IgD-negative memory B cell (primary cell): ENCODE data around the gene NKAIN4. TPM values are rescaled to one million over a fixed set of nuclear protein-coding genes. Genes with fewer than 3 reads are reported as not detected.
"Not testable (repeated sequence)": the region's sequence is repeated elsewhere in the genome, so short reads cannot be mapped to it uniquely, and the experiment has no call there.

ENCODE experiments used
- H3K27ac Mint-ChIP-seq, 3 donors: one replicate each; pipeline ENCODE4 v1.8.0; 2020 to 2022; ENCODE audit warnings: mild to moderate bottlenecking in 3 of 3, mixed read lengths in 3 of 3, moderate library complexity in 1 of 3
- H3K27me3 Mint-ChIP-seq: one replicate; pipeline ENCODE4 v1.8.0; 2021; ENCODE audit warnings: mixed read lengths
- H3K36me3 Mint-ChIP-seq: one replicate; pipeline ENCODE4 v1.8.0; 2020; ENCODE audit warnings: mild to moderate bottlenecking, mixed read lengths
- H3K4me1 Mint-ChIP-seq, 3 donors: one replicate each; pipeline ENCODE4 v1.8.0; 2020 to 2022; ENCODE audit warnings: mixed read lengths in 3 of 3, mild to moderate bottlenecking in 1 of 3
- H3K4me3 Mint-ChIP-seq, 4 donors: one replicate each; pipeline ENCODE4 v1.8.0; 2020 to 2022; ENCODE audit warnings: mild to moderate bottlenecking in 4 of 4, mixed read lengths in 4 of 4, moderate library complexity in 3 of 4
- H3K9me3 Mint-ChIP-seq, 3 donors: one replicate each; pipeline ENCODE4 v1.8.0; 2020 to 2021; ENCODE audit warnings: mixed read lengths in 3 of 3, mild to moderate bottlenecking in 1 of 3
- polyA plus RNA-seq: library from polyadenylated mRNA; unstranded; fragments of 300-500 nt; fragmentation: Illumina TruSeq; gene quantifications from one replicate; pipeline ENCODE4 v1.2.3, GENCODE V29; 2021

NKAIN4 gene
- polyA plus RNA-seq, 1 donor from 2014 or later, result not detected

DNA sequence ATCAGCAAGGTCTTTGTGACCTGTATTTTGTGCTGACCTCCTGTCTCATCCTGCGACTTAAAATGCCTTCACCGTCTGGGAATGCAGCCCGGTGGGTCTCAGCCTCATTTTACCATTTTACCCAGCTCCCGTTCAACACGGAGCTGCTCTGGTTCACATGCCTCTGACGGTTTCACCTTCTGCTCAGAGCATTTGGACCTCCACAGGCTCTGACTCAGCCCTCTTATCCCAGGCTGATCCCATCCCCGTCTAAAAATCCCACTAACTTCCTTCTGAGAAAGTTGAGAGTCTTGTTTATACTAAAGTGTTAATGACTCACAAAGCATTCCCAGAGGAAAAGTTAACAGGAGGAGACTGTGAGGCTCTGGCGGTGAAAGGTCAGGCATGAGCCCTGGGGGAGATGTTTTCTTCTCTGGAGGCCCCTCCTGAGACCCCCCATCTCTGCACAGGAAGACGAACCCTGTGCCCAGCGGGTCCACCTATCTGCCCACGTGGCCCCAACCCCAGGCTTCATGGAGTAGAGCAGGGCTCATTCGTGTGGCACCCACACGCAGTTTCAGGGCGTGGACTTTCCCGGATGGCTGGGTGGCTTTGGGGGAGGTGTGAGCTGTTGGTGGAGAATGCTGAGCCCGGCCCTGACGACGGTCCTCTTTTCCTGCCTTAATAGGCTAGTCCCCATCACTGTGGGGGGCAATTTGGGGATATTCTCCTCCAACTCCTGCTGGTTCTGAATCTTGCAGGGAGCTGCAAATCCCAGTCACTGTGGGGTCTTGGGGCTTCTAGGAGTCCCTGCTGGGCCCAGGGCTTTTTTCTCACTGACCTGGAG, 21.8 kb downstream of the NKAIN4 start:
- Mint-ChIP-seq H3K27me3 (peaks cover 50% of the 10 kb centered on the region), H3K27ac (peak overlapping the region in 1 of 3 donors; percentile 53), H3K4me3 (no peak overlapping the region), H3K4me1 (peaks cover 0 to 1% (median 0%) of the 10 kb centered on the region in 3 donors), H3K9me3 (no peaks in the 10 kb centered on the region), H3K36me3 (no peaks in the 10 kb centered on the region)

DNA sequence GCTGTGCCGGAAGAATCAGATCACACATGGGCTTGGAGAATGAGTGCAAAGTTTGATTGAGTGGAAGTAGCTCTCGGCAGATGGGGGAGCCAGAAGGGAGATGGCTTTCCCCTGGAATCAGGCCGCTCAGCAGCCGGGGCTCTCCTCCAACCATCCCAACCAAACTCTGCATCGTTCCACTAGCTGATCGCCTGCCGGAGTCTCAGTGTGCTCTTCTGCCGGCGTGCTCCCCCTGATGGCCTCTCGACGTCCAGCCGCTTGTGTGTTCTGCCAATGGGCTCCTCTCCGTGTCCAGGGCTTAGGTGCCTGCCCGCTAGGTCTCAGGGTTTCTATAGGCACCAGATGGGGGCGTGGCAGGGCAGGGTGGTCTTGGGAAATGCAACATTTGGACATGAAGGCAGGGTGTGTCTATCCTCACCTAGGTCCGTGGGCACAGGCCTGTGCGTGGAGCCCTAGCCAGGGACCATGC, 23.4 kb downstream of the NKAIN4 start:
- H3K9me3 Mint-ChIP-seq, result no peaks in the 10 kb centered on the region
- no peak overlapping the region for H3K4me3 Mint-ChIP-seq
- H3K27me3 Mint-ChIP-seq, result peaks cover 50% of the 10 kb centered on the region
- H3K36me3 Mint-ChIP-seq, result no peaks in the 10 kb centered on the region
- no peak overlapping the region for H3K27ac Mint-ChIP-seq
- H3K4me1 Mint-ChIP-seq, result peaks cover 0 to 1% (median 0%) of the 10 kb centered on the region in 3 donors

DNA sequence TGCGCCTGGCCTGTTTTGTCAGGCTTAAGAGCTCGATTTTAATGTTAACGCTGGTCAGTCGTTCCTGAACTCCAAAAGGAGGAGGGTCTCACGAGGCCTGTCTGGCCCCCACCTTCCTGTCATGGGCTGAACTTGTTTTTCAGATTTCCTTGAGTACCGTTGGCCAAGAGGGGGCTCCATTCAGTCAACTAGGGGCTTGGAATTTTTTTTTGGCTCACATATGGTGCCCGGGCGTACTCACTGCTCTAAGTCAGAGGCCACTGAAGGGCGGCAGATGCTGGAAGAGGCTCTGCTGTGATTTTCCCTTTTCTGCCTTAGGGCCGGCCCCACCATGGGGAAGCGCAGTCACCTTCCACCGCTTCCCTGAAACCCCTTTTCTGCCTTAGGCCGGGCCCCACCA, 25.5 kb downstream of the NKAIN4 start:
- Mint-ChIP-seq H3K27me3 (peaks cover 46% of the 10 kb centered on the region), H3K9me3 (no peaks in the 10 kb centered on the region), H3K4me3 (peak overlapping the region in 1 of 4 donors; percentile 66), H3K27ac (no peak overlapping the region), H3K36me3 (no peaks in the 10 kb centered on the region), H3K4me1 (peaks cover 0 to 1% (median 0%) of the 10 kb centered on the region in 3 donors)

DNA sequence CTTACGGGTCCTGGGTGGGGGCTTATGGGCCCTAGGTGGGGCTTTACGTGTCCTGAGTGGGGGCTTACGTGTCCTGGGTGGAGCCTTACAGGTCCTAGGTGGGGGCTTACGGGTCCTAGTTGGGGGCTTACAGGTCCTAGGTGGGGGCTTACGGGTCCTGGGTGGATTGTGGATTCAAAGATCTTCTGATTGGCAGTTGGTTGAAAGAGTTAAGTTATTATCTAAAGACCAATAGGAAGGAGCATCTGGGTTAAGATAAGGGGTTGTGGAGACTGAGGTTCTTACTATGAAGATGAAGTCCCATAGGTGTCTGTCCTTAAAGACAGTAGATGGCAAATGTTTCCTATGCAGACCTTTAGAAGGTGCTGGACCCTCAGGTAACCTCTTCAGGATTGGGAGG, 27.0 kb downstream of the NKAIN4 start:
- peaks cover 1% of the 10 kb centered on the region for H3K36me3 Mint-ChIP-seq
- no peaks in the 10 kb centered on the region for H3K4me1 Mint-ChIP-seq
- no peak overlapping the region for H3K4me3 Mint-ChIP-seq
- no peak overlapping the region for H3K27ac Mint-ChIP-seq
- H3K27me3 Mint-ChIP-seq, result peaks cover 32% of the 10 kb centered on the region
- no peaks in the 10 kb centered on the region for H3K9me3 Mint-ChIP-seq

DNA sequence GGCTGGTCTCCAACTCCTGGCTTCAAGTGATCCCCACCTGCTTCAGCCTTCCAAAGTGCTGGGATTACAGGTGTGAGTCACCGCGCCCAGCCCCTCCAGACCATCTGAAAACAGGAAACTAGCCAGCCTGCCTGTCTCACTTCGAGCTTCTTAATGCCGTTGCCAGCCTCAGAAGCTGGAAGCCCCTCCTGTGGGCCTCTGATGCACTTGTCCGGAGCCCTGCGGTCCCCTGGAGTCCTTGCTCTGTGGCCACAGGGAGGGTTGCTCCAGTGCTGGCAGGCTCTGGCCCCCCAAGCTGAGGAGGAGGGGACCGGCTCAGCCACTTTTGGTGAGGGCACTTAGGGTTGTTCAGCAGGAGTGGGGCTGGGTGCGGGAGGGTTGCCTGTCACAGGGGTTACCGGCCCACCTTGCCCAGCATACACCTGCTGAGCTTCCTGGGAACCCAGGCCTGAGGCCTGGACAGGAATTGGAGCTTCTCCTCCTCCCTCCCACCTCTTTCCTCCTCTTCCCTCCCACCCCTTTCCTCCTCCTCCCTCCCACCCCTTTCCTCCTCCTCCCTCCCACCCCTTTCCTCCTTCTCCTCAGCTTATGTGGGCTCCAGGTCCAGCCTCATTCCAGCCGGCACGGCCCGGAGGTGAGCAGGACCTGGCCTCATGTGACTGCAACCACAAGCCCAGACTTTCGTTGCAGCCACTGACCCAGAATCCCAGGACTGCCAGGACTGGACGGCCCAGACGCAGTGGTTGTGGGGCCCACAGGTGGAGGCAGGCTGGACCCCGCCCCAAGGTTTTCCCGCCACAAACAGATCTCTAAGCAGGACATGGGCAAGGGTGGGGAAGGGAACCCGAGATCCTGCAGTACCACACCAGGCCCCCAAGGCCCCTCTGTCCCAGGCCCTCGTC, 28.0 kb downstream of the NKAIN4 start:
- Mint-ChIP-seq H3K27me3 (peaks cover 23% of the 10 kb centered on the region), H3K36me3 (peaks cover 1% of the 10 kb centered on the region), H3K27ac (no peak overlapping the region), H3K4me3 (no peak overlapping the region), H3K9me3 (no peaks in the 10 kb centered on the region), H3K4me1 (no peaks in the 10 kb centered on the region)

DNA sequence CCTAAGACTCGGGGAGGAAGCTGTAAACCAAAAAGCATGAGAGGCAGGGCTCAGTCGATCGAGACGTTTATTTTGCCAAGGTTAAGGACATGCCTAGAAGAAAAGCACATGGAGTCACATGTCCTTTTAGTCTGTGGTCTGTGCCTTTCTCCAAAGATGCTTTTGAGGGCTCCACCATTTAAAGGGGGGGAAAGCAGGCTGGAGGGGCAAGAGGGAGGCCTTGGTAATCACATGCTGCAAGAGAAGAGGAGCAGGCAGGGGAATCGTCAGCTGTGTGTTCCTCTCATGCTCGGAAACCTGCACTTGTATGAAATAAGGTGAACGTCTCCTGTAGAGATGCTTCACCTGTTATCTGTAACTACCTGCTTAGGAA, 29.2 kb downstream of the NKAIN4 start:
- H3K27ac Mint-ChIP-seq, result no peak overlapping the region
- peaks cover 11% of the 10 kb centered on the region for H3K27me3 Mint-ChIP-seq
- H3K36me3 Mint-ChIP-seq, result peaks cover 1% of the 10 kb centered on the region
- H3K4me1 Mint-ChIP-seq, result no peaks in the 10 kb centered on the region
- H3K4me3 Mint-ChIP-seq, result no peak overlapping the region
- peaks cover 0 to 1% (median 0%) of the 10 kb centered on the region in 3 donors for H3K9me3 Mint-ChIP-seq

DNA sequence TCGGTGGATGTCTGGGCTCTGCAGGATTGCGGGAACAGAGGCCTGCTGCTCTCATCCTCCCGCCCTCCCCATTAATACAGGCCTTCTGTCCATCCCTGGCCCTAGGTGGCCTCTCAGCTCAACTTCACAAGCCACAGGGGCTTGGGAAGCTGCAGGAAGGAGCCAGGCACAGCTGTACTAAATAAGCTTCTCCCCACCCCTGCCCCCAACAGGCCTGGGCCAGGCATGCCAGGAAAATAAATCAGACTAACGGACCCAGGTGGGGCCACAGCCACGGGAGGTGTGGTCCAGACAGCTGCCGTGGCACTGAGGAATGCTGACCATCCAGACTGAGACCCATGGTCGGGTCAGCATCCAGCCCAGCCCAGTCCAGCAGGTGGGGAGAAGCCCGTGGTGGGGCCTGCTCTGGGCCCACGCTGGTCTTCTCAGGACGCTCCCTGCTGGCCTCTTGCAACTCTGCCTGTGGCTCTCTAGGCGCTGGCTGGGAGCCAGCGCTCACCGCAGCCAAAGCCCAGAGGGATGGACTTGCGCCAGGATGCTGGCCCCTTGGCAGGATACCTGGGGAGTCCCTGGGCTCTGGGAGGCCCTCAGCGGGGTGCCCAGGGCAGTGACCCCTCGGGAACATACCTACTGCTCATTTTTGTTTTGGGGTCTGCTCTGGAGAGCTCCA, 29.7 kb downstream of the NKAIN4 start:
- Mint-ChIP-seq H3K4me3 (no peak overlapping the region), H3K36me3 (peaks cover 1% of the 10 kb centered on the region), H3K9me3 (peaks cover 0 to 1% (median 0%) of the 10 kb centered on the region in 3 donors), H3K27ac (no peak overlapping the region), H3K4me1 (no peaks in the 10 kb centered on the region), H3K27me3 (peaks cover 6% of the 10 kb centered on the region)

DNA sequence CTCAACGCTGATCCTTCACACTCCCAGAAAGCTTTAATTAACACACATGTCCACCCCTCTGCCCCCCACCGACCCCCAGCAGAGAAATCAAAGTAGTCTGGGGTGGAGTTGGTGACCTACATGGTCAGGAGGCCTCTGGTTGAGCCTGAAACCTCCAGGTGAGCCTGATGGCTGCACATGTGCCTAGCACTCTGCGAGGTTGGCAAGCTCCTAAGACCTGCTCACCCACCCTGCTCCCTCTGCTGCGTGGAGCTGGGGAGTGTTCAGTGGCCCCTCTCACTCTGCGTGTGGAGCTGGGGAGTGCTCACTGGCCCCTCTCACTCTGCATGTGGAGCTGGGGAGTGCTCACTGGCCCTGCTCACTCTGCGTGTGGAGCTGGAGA, 30.4 kb downstream of the NKAIN4 start:
- no peak overlapping the region for H3K4me3 Mint-ChIP-seq
- no peaks in the 10 kb centered on the region for H3K4me1 Mint-ChIP-seq
- peaks cover 5% of the 10 kb centered on the region for H3K27me3 Mint-ChIP-seq
- peaks cover 0 to 1% (median 0%) of the 10 kb centered on the region in 3 donors for H3K9me3 Mint-ChIP-seq
- H3K36me3 Mint-ChIP-seq, result peaks cover 1% of the 10 kb centered on the region
- H3K27ac Mint-ChIP-seq, result no peak overlapping the region

DNA sequence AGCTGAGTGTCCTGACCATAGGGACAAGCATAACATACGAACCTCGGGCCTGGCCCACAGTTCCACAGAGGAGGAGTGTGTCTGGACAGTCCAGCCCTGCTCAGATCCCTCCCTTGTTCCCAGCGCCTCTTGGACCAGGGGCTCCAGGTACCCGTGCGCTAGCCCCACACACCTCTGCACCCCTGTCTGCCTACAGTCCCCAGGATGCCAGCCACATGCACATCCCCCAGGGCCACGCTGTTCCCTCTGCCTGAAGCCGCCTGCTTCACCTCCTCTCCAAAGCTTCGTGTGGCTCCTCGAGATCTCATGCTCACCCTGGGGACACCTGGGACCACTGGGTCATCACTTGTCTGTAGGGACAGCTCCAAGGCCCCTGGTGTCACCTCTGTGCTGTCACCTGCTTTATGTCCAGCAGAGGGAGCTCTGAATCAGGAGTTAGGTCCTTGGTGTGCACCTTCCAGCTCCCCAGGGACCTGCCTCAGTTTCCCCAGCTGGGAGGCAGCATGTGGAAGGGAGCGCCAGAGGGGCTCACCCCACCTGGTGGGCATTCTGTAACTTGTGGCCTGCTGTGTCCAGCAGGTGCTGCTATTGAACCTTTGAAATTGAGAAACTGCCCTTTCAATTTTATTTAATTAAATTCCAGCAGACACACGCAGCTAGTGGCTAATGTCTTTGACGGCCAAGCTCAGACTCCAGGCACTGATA, 31.0 kb downstream of the NKAIN4 start:
- peaks cover 3% of the 10 kb centered on the region for H3K27me3 Mint-ChIP-seq
- H3K9me3 Mint-ChIP-seq, result peaks cover 0 to 1% (median 0%) of the 10 kb centered on the region in 3 donors
- H3K4me1 Mint-ChIP-seq, result no peaks in the 10 kb centered on the region
- H3K36me3 Mint-ChIP-seq, result peaks cover 1% of the 10 kb centered on the region
- H3K4me3 Mint-ChIP-seq, result peak overlapping the region in 1 of 4 donors; percentile 39
- no peak overlapping the region for H3K27ac Mint-ChIP-seq

DNA sequence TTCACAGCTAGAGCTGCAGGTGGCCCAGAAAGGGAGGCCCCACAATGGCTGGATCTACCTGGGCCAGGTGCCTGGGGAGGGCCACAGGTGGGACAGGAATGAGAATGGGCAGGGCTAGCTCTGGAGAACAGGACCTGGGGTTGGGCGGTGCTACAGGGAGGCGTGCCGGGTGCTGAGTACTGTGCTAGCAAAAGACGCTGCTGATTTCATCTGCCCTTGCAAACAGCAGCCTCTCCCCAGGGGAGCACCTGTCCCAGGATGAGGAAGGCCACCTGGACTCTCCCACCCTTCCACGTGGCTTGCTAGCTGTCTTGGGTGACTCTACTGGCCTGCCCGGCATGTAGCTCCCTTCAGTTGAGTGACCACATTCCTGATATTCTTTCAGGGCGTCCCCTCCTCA, 31.7 kb downstream of the NKAIN4 start:
- no peak overlapping the region for H3K4me3 Mint-ChIP-seq
- H3K27me3 Mint-ChIP-seq, result no peaks in the 10 kb centered on the region
- no peaks in the 10 kb centered on the region for H3K4me1 Mint-ChIP-seq
- no peak overlapping the region for H3K27ac Mint-ChIP-seq
- peaks cover 0 to 1% (median 0%) of the 10 kb centered on the region in 3 donors for H3K9me3 Mint-ChIP-seq
- H3K36me3 Mint-ChIP-seq, result peaks cover 1% of the 10 kb centered on the region

DNA sequence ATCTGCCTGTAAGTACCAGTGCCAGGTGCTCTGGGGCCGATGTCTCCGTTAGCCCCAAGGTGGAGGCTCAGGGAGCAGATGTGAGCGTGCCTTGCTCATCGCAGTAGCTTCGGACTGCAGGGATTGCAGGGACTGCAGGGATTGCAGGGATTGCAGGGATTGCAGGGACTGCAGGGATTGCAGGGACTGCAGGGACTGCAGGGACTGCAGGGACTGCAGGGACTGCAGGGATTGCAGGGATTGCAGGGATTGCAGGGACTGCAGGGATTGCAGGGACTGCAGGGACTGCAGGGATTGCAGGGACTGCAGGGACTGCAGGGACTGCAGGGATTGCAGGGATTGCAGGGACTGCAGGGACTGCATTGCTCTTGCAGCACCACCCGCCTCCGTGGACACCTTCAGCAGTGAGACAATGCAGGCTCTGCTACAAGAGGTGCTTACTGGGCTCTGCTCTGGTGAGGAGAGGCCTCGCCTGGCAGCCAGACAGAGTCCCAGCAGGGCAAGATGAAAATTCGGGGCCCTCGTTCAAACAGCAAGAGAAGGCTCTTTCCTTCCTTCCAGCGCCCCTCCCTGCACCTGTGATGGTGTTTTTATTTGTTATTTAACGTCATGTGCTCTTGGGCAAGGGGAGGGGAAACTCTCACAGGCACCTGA, 32.7 kb downstream of the NKAIN4 start:
- H3K36me3 Mint-ChIP-seq, H3K9me3 Mint-ChIP-seq, H3K4me3 Mint-ChIP-seq, H3K27ac Mint-ChIP-seq, H3K27me3 Mint-ChIP-seq, H3K4me1 Mint-ChIP-seq: not testable (repeated sequence)

DNA sequence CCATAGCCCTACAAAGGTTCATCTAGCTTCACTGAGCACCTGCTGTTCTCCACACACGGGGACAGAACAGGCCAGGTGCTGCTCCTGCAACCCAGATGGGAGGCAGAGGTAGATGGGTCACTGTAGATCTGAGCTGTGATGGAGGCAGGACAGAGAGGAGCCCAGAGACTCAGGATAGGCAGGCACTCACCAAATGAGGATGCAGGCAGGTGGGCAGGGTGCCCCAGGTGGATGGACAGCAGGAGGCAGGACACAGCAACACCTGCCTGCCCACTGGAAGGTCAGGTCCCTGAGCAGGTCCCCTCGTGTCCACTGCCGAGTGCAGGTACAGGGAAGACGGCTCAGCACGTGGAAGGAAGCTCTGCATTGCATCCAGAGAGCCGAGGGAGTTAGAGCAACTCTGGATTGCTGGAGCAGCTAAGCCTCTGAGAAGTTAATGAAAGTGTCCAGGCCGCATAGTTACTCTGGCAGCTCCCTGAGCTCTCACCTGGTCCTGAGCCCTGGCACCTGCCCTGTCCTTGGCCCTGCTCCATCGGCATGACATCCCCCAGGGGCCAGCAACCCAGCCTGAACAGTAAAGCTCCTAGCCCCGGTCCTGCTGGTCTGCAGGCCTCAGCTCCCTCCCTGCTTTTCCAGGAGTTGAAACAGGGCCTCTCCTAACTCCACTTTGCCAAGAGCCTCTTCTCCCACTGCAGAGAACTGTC, 33.4 kb downstream of the NKAIN4 start:
- H3K4me1 Mint-ChIP-seq, result peaks cover 0 to 6% (median 0%) of the 10 kb centered on the region in 3 donors
- H3K27ac Mint-ChIP-seq, result peak overlapping the region in 1 of 3 donors; percentile 86
- peaks cover 0 to 1% (median 0%) of the 10 kb centered on the region in 3 donors for H3K9me3 Mint-ChIP-seq
- H3K4me3 Mint-ChIP-seq, result peak overlapping the region in 1 of 4 donors; percentile 66
- peaks cover 1% of the 10 kb centered on the region for H3K36me3 Mint-ChIP-seq
- no peaks in the 10 kb centered on the region for H3K27me3 Mint-ChIP-seq

DNA sequence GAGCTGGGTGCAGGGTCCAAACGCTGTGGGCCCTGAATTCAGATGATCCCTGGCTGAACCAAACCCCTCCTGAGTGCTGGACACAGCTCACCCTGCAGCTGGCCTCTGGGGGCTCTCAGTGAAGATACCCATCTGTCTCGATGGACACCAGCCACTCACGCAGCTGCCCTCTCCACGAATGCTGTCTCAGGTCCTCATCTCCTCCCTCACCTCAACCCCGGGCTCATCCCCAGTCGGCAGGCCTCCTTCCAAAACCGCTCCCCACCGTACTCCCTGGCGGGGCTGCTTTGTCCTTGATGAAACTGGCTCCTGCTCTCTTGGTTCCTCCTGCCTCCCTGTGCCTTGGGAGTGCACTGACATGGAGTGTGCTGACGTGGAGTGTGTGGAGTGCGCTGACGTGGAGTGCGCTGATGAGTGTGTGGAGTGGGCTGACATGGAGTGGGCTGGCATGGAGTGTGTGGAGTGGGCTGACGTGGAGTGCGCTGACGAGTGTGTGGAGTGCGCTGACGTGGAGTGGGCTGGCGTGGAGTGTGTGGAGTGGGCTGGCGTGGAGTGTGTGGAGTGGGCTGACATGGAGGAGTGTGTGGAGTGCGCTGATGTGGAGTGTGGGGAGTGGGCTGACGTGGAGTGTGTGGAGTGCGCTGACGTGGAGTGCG, 34.3 kb downstream of the NKAIN4 start:
- peaks cover 1% of the 10 kb centered on the region for H3K36me3 Mint-ChIP-seq
- peak overlapping the region in 1 of 4 donors; percentile 66 for H3K4me3 Mint-ChIP-seq
- H3K27ac Mint-ChIP-seq, result peak overlapping the region in 1 of 3 donors; percentile 86
- H3K27me3 Mint-ChIP-seq, result no peaks in the 10 kb centered on the region
- H3K9me3 Mint-ChIP-seq, result peaks cover 0 to 1% (median 0%) of the 10 kb centered on the region in 3 donors
- H3K4me1 Mint-ChIP-seq, result peaks cover 0 to 10% (median 5%) of the 10 kb centered on the region in 3 donors
